K562 (cell line): ENCODE results near the gene TMEM127. TPM values are rescaled to one million over a fixed set of nuclear protein-coding genes. Genes with fewer than 3 reads are reported as not detected.
A peak's percentile ranks its signal among the peaks of the same experiment; 100 is the strongest.

Experiments
- ATAC-seq: fragments of 200-7000 bp; cut with Tn5 transposase; 3 replicates; pipeline ENCODE4 v1.9.1; 2020; ENCODE audit warnings: moderate library complexity
- BruUV-seq: library from RNA; stranded (reverse); fragments of 400-500 nt; replicated peaks from 2 replicates; lab custom pipeline; 2021; lab: Mats Ljungman, UMichigan
- CTCF ChIA-PET: fragments of 300-600 bp; formaldehyde crosslinking; extraction: SDS; loops from one replicate; lab custom pipeline; 2021; ENCODE audit warnings: low intra/inter-chr PET ratio; lab: Yijun Ruan, JAX
- POLR2A ChIA-PET: fragments of 300-600, 350-650 bp; sonication (Branson Sonifier 250); formaldehyde crosslinking; extraction: SDS; loops from one replicate; lab custom pipeline; 2021; ENCODE audit warnings: antibody characterized with exemption, inconsistent platforms; lab: Yijun Ruan, JAX
- DNase-seq, 4 experiments: peaks; one replicate each; pipeline versions ENCODE4 v3.0.0 to v3.0.0-alpha.2; 2011 to 2018; ENCODE audit warnings: low spot score in 3 of 4, mixed read lengths in 3 of 4; ENCODE audit errors: extremely low read depth in 1 of 4
- FAIRE-seq: peaks from 2 replicates; lab custom pipeline; 2011; peaks lifted over from hg19 to GRCh38; lab: Jason Lieb, UNC
- H2AFZ ChIP-seq: 2 replicates; pipeline ENCODE4 v1.6.0; 2011; ENCODE audit warnings: low read depth, low read length, control low read depth, inconsistent platforms
- H3K27ac ChIP-seq: fragments of 200-600 bp; 3 replicates; pipeline ENCODE4 v1.8.0; 2011; ENCODE audit warnings: low read depth, mild to moderate bottlenecking, control low read depth, inconsistent platforms, low read length, moderate library complexity, mixed read lengths; ENCODE audit errors: extremely low read depth
- H3K27me3 ChIP-seq, 2 experiments: fragments of 300-600 bp in 1 of 2; 2 replicates in 1 of 2; 3 replicates in 1 of 2; pipeline versions ENCODE4 v1.6.0 to v1.8.0; 2011; ENCODE audit warnings: inconsistent platforms in 2 of 2, low read length in 2 of 2, mild to moderate bottlenecking in 1 of 2, mixed read lengths in 1 of 2, moderate library complexity in 1 of 2; ENCODE audit not compliant: control insufficient read depth in 2 of 2, insufficient read depth in 2 of 2
- H3K36me3 ChIP-seq: fragments of 300-600 bp; 3 replicates; pipeline ENCODE4 v1.8.0; 2011; ENCODE audit warnings: mild to moderate bottlenecking, low read length, inconsistent platforms; ENCODE audit not compliant: control insufficient read depth, insufficient read depth
- H3K4me1 ChIP-seq, 2 experiments: fragments of 200-600 bp in 1 of 2; replicated peaks in 1 of 2; 2 replicates in 1 of 2; 3 replicates in 1 of 2; pipeline versions ENCODE4 v1.5.1 to v1.8.0; 2011; ENCODE audit warnings: inconsistent platforms in 2 of 2, low read length in 2 of 2, mild to moderate bottlenecking in 1 of 2, mixed read lengths in 1 of 2, moderate library complexity in 1 of 2; ENCODE audit not compliant: control insufficient read depth in 2 of 2, insufficient read depth in 2 of 2
- H3K4me2 ChIP-seq: 2 replicates; pipeline ENCODE4 v1.6.1; 2011; ENCODE audit warnings: low read length, control low read depth, inconsistent platforms, mixed read lengths; ENCODE audit not compliant: insufficient read depth
- H3K4me3 ChIP-seq: fragments of 200-600 bp; sonication (generic), shearing (Covaris generic); 2 replicates; pipeline ENCODE4 v1.5.1; 2016; ENCODE audit warnings: control low read depth, inconsistent platforms
- H3K79me2 ChIP-seq: fragments of 200-600 bp; 3 replicates; pipeline ENCODE4 v1.8.0; 2011; ENCODE audit warnings: low read length, inconsistent platforms; ENCODE audit not compliant: control insufficient read depth, insufficient read depth
- H3K9ac ChIP-seq, 2 experiments: 2 replicates each; pipeline versions ENCODE4 v1.6.0 to v1.6.1; 2011; ENCODE audit warnings: low read depth in 2 of 2, low read length in 2 of 2, control low read depth in 1 of 2, inconsistent platforms in 1 of 2, mild to moderate bottlenecking in 1 of 2, mixed read lengths in 1 of 2; ENCODE audit not compliant: insufficient read depth in 1 of 2
- H3K9me1 ChIP-seq: one replicate; pipeline ENCODE4 v1.6.0; 2011; ENCODE audit warnings: inconsistent platforms, mild to moderate bottlenecking, low read length, moderate library complexity; ENCODE audit not compliant: control insufficient read depth, insufficient read depth
- H3K9me3 ChIP-seq: replicated peaks from 2 replicates; pipeline ENCODE4 v1.5.1; 2011; ENCODE audit warnings: low read depth, low read length, inconsistent platforms; ENCODE audit not compliant: control insufficient read depth, insufficient read depth
- H4K20me1 ChIP-seq: replicated peaks from 2 replicates; pipeline ENCODE4 v1.6.1; 2011; ENCODE audit warnings: low read length, inconsistent platforms, mixed read lengths; ENCODE audit not compliant: control insufficient read depth, insufficient read depth
- ADNP ChIP-seq: fragments of 200-800 bp; sonication (Bioruptor generic); IDR thresholded peaks from 2 replicates; pipeline ENCODE4 v1.6.1; 2016; ENCODE audit warnings: missing genetic modification characterization, missing compliant biosample characterization
- BCLAF1 ChIP-seq, 2 experiments: fragments of 450-650 bp in 1 of 2; IDR thresholded peaks; 2 replicates each; pipeline ENCODE4 v1.6.1; 2011 to 2017; ENCODE audit warnings: low read depth in 2 of 2, antibody characterized with exemption in 1 of 2, borderline replicate concordance in 1 of 2, low read length in 1 of 2, mild to moderate bottlenecking in 1 of 2, mixed read lengths in 1 of 2; ENCODE audit not compliant: control insufficient read depth in 1 of 2
- CREB3 ChIP-seq: fragments of 450-650 bp; conservative IDR thresholded peaks from 2 replicates; pipeline ENCODE4 v1.6.1; 2016; ENCODE audit warnings: missing genetic modification characterization, low read depth, mild to moderate bottlenecking, missing compliant biosample characterization, moderate library complexity
- CREM ChIP-seq: IDR thresholded peaks from 2 replicates; pipeline ENCODE4 v1.6.1; 2014; ENCODE audit warnings: antibody characterized with exemption, low read depth
- HSF4 ChIP-seq: fragments of 250-450 bp; sonication (Bioruptor Pico); IDR thresholded peaks from 2 replicates; pipeline ENCODE4 v2.1.2; 2022; ENCODE audit warnings: mild to moderate bottlenecking, moderate library complexity, borderline replicate concordance
- NR3C1 ChIP-seq: sonication (generic); formaldehyde crosslinking; IDR thresholded peaks from 2 replicates; pipeline ENCODE4 v1.8.1; 2022; ENCODE audit warnings: missing genetic modification reagents
- PHB ChIP-seq: fragments of 250-450 bp; sonication (Bioruptor Pico); IDR thresholded peaks from 2 replicates; pipeline ENCODE4 v1.5.0; 2021
- POLR2H ChIP-seq: IDR thresholded peaks from 2 replicates; pipeline ENCODE4 v1.6.1; 2016; ENCODE audit warnings: missing genetic modification characterization, low read depth, mild to moderate bottlenecking, control low read depth, missing compliant biosample characterization, moderate library complexity
- RUNX1 ChIP-seq: sonication (generic); IDR thresholded peaks from 2 replicates; pipeline ENCODE4 v1.6.1; 2016; ENCODE audit warnings: antibody characterized with exemption, low read depth
- SMARCB1 ChIP-seq: IDR thresholded peaks from 2 replicates; pipeline ENCODE4 v1.6.1; 2011; ENCODE audit warnings: improper control_type of control experiment, low read depth; ENCODE audit not compliant: insufficient read length
- TCF7L2 ChIP-seq: fragments of 150-350 bp; IDR thresholded peaks from 2 replicates; pipeline ENCODE4 v1.6.1; 2016; ENCODE audit warnings: low read depth, mild to moderate bottlenecking, low read length, moderate library complexity
- ZC3H8 ChIP-seq: fragments of 450-650 bp; IDR thresholded peaks from 2 replicates; pipeline ENCODE4 v1.6.1; 2017
- WGBS: fragments of 100-300 bp; shearing (Covaris generic); methylation state at CpG from one replicate; pipeline ENCODE4 v1.1.6; 2016; ENCODE audit warnings: low coverage, mixed read lengths; ENCODE audit not compliant: insufficient coverage; ENCODE audit errors: missing lambda C conversion rate; 5-methylcytosine and 5-hydroxymethylcytosine counted together
- in situ Hi-C: fragments of 300-500 bp; cut with MboI; formaldehyde crosslinking; loops from 4 replicates; pipeline ENCODE4 v1.15.0; 2018; ENCODE audit warnings: inconsistent platforms, mixed read lengths
- intact Hi-C: fragments of 100-400 bp; cut with micrococcal nuclease; formaldehyde crosslinking; loops from 2 replicates; pipeline ENCODE4 v1.14.2; 2022
- polyA plus RNA-seq, 8 experiments: library from polyadenylated mRNA; depleted of rRNA in 4 of 8; stranded (reverse) in 5 of 8; unstranded in 3 of 8; fragments of >200 nt; fragmentation: Nextera tagmentation in 2 of 8; fragmentation: Illumina TruSeq in 1 of 8; extraction: Ambion mirVana in 2 of 8; extraction: Trizol in 1 of 8; gene quantifications; 2 replicates each; pipeline versions ENCODE4 v1.2.1 to v1.2.3, GENCODE V29; 2011 to 2014; ENCODE audit warnings: inconsistent platforms in 1 of 8, missing spikeins in 1 of 8
- total RNA-seq, 7 experiments: library from RNA; depleted of rRNA in 6 of 7; stranded (reverse); fragments of >200 nt in 6 of 7; fragmentation: Illumina TruSeq in 2 of 7; extraction: Trizol in 2 of 7; gene quantifications; 2 replicates each; pipeline versions ENCODE4 v1.2.1 to v1.2.3, GENCODE V29; 2011 to 2021; ENCODE audit warnings: low replicate concordance in 1 of 7
- TF ChIP-seq, protein P1 (sequence below): fragments of 450-650 bp; IDR thresholded peaks from 2 replicates; pipeline ENCODE4 v1.7.1; 2018; ENCODE audit warnings: mild to moderate bottlenecking, low read depth; ENCODE audit not compliant: partially characterized antibody
- TF ChIP-seq, protein P2 (sequence below): fragments of 250-450 bp; sonication (Bioruptor Pico); IDR thresholded peaks from 2 replicates; pipeline ENCODE4 v1.8.0; 2022; ENCODE audit warnings: moderate library complexity, mild to moderate bottlenecking, inconsistent platforms

Gene TMEM127
- total and polyA plus RNA-seq, 9 of the 15 experiments (the other 6 are each of a cell fraction or from before 2014, with no cell fraction given), result 1.7 to 20.0 (median 9.9) TPM

- no peaks in the 10 kb centered on the region; the same call in 2 of the 3 replicates for H3K79me2 ChIP-seq
- ATAC-seq, result peak; percentile 96
- ChIA-PET CTCF (no interaction called here), POLR2A (interaction anchor here (0.6 to 1.5 kb wide), 6 partner anchors 9 to 1676 kb away, joined by 3 to 4 read pairs (median 4); partner anchors contain the start of gene STARD7)
- no TSS peak for BruUV-seq
- intact Hi-C loops, result no loop called here
- H3K9me1 ChIP-seq, result no peaks in the 10 kb centered on the region
- no peaks in the 10 kb centered on the region for H3K9me3 ChIP-seq
- peak; percentile 29 for FAIRE-seq
- no peaks in the 10 kb centered on the region for H4K20me1 ChIP-seq
- no peaks in the 10 kb centered on the region for H3K27me3 ChIP-seq
- peak overlapping the region in 1 of 2 experiments; percentile 48; a peak in 2 of 4 replicates for H3K9ac ChIP-seq
- H3K27ac ChIP-seq, result peak overlapping the region; percentile 78
- in situ Hi-C loops, result no loop called here
- H3K4me3 ChIP-seq, result no peak overlapping the region
- peak overlapping the region; percentile 78 for H2AFZ ChIP-seq
- peaks cover 3% of the 10 kb centered on the region; the same call in 1 of the 3 replicates for H3K36me3 ChIP-seq
- peak in 2 of 4 experiments; percentile 27 to 53 for DNase-seq
- 4% methylated on average over 3 of the region's 3 CpGs for WGBS
- H3K4me2 ChIP-seq, result peak overlapping the region; percentile 49
- peaks cover 0 to 7% of the 10 kb centered on the region in 2 experiments; a peak in 4 of 5 replicates for H3K4me1 ChIP-seq
- TF ChIP-seq RUNX1 (no peak), HSF4 (CRISPR knock-in tag) (no peak), TCF7L2 (no peak), SMARCB1 (no peak), CREB3 (peak; percentile 80), BCLAF1 (IDR thresholded peaks at IDR 0.05; ENCODE audit: borderline replicate concordance in 1 of 2, control insufficient read depth in 1 of 2, low read depth in 2 of 2, low read length in 1 of 2) (no peak), POLR2H (tag) (peak; percentile 75), ZC3H8 (no peak), CREM (0 out of 2 replicates have a peak, but pooled peaks have one; percentile 24), NR3C1 (CRISPR knock-in tag) (no peak), PHB (CRISPR knock-in tag) (no peak), ADNP (no peak)
- TF ChIP-seq, protein P1, sequence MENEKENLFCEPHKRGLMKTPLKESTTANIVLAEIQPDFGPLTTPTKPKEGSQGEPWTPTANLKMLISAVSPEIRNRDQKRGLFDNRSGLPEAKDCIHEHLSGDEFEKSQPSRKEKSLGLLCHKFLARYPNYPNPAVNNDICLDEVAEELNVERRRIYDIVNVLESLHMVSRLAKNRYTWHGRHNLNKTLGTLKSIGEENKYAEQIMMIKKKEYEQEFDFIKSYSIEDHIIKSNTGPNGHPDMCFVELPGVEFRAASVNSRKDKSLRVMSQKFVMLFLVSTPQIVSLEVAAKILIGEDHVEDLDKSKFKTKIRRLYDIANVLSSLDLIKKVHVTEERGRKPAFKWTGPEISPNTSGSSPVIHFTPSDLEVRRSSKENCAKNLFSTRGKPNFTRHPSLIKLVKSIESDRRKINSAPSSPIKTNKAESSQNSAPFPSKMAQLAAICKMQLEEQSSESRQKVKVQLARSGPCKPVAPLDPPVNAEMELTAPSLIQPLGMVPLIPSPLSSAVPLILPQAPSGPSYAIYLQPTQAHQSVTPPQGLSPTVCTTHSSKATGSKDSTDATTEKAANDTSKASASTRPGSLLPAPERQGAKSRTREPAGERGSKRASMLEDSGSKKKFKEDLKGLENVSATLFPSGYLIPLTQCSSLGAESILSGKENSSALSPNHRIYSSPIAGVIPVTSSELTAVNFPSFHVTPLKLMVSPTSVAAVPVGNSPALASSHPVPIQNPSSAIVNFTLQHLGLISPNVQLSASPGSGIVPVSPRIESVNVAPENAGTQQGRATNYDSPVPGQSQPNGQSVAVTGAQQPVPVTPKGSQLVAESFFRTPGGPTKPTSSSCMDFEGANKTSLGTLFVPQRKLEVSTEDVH, result no peak
- TF ChIP-seq, protein P2, sequence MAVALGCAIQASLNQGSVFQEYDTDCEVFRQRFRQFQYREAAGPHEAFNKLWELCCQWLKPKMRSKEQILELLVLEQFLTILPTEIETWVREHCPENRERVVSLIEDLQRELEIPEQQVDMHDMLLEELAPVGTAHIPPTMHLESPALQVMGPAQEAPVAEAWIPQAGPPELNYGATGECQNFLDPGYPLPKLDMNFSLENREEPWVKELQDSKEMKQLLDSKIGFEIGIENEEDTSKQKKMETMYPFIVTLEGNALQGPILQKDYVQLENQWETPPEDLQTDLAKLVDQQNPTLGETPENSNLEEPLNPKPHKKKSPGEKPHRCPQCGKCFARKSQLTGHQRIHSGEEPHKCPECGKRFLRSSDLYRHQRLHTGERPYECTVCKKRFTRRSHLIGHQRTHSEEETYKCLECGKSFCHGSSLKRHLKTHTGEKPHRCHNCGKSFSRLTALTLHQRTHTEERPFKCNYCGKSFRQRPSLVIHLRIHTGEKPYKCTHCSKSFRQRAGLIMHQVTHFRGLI (CRISPR knock-in tag), result peak; percentile 90
Measured at GRCh38 chr2:96225016-96225533, 40.7 kb downstream of the TMEM127 start.
